K562 (cell line): ENCODE measurements around the gene DYSF. TPM values are rescaled to one million over a fixed set of nuclear protein-coding genes. Genes with fewer than 3 reads are reported as not detected.

Experiments used
- ATAC-seq: fragments of 200-7000 bp; cut with Tn5 transposase; 3 replicates; pipeline ENCODE4 v1.9.1; 2020; ENCODE audit warnings: moderate library complexity
- BruUV-seq: library from RNA; stranded (reverse); fragments of 400-500 nt; replicated peaks from 2 replicates; lab custom pipeline; 2021; lab: Mats Ljungman, UMichigan
- CTCF ChIA-PET: fragments of 300-600 bp; formaldehyde crosslinking; extraction: SDS; loops from one replicate; lab custom pipeline; 2021; ENCODE audit warnings: low intra/inter-chr PET ratio; lab: Yijun Ruan, JAX
- POLR2A ChIA-PET: fragments of 300-600, 350-650 bp; sonication (Branson Sonifier 250); formaldehyde crosslinking; extraction: SDS; loops from one replicate; lab custom pipeline; 2021; ENCODE audit warnings: antibody characterized with exemption, inconsistent platforms; lab: Yijun Ruan, JAX
- DNase-seq, 4 experiments: peaks; one replicate each; pipeline versions ENCODE4 v3.0.0 to v3.0.0-alpha.2; 2011 to 2018; ENCODE audit warnings: low spot score in 3 of 4, mixed read lengths in 3 of 4; ENCODE audit errors: extremely low read depth in 1 of 4
- FAIRE-seq: peaks from 2 replicates; lab custom pipeline; 2011; peaks lifted over from hg19 to GRCh38; lab: Jason Lieb, UNC
- H2AFZ ChIP-seq: 2 replicates; pipeline ENCODE4 v1.6.0; 2011; ENCODE audit warnings: low read depth, low read length, control low read depth, inconsistent platforms
- H3K27ac ChIP-seq: fragments of 200-600 bp; 3 replicates; pipeline ENCODE4 v1.8.0; 2011; ENCODE audit warnings: low read depth, mild to moderate bottlenecking, control low read depth, inconsistent platforms, low read length, moderate library complexity, mixed read lengths; ENCODE audit errors: extremely low read depth
- H3K27me3 ChIP-seq, 2 experiments: fragments of 300-600 bp in 1 of 2; 2 replicates in 1 of 2; 3 replicates in 1 of 2; pipeline versions ENCODE4 v1.6.0 to v1.8.0; 2011; ENCODE audit warnings: inconsistent platforms in 2 of 2, low read length in 2 of 2, mild to moderate bottlenecking in 1 of 2, mixed read lengths in 1 of 2, moderate library complexity in 1 of 2; ENCODE audit not compliant: control insufficient read depth in 2 of 2, insufficient read depth in 2 of 2
- H3K36me3 ChIP-seq: fragments of 300-600 bp; 3 replicates; pipeline ENCODE4 v1.8.0; 2011; ENCODE audit warnings: mild to moderate bottlenecking, low read length, inconsistent platforms; ENCODE audit not compliant: control insufficient read depth, insufficient read depth
- H3K4me1 ChIP-seq, 2 experiments: fragments of 200-600 bp in 1 of 2; replicated peaks in 1 of 2; 2 replicates in 1 of 2; 3 replicates in 1 of 2; pipeline versions ENCODE4 v1.5.1 to v1.8.0; 2011; ENCODE audit warnings: inconsistent platforms in 2 of 2, low read length in 2 of 2, mild to moderate bottlenecking in 1 of 2, mixed read lengths in 1 of 2, moderate library complexity in 1 of 2; ENCODE audit not compliant: control insufficient read depth in 2 of 2, insufficient read depth in 2 of 2
- H3K4me2 ChIP-seq: 2 replicates; pipeline ENCODE4 v1.6.1; 2011; ENCODE audit warnings: low read length, control low read depth, inconsistent platforms, mixed read lengths; ENCODE audit not compliant: insufficient read depth
- H3K4me3 ChIP-seq: fragments of 200-600 bp; sonication (generic), shearing (Covaris generic); 2 replicates; pipeline ENCODE4 v1.5.1; 2016; ENCODE audit warnings: control low read depth, inconsistent platforms
- H3K79me2 ChIP-seq: fragments of 200-600 bp; 3 replicates; pipeline ENCODE4 v1.8.0; 2011; ENCODE audit warnings: low read length, inconsistent platforms; ENCODE audit not compliant: control insufficient read depth, insufficient read depth
- H3K9ac ChIP-seq, 2 experiments: 2 replicates each; pipeline versions ENCODE4 v1.6.0 to v1.6.1; 2011; ENCODE audit warnings: low read depth in 2 of 2, low read length in 2 of 2, control low read depth in 1 of 2, inconsistent platforms in 1 of 2, mild to moderate bottlenecking in 1 of 2, mixed read lengths in 1 of 2; ENCODE audit not compliant: insufficient read depth in 1 of 2
- H3K9me1 ChIP-seq: one replicate; pipeline ENCODE4 v1.6.0; 2011; ENCODE audit warnings: inconsistent platforms, mild to moderate bottlenecking, low read length, moderate library complexity; ENCODE audit not compliant: control insufficient read depth, insufficient read depth
- H3K9me3 ChIP-seq: replicated peaks from 2 replicates; pipeline ENCODE4 v1.5.1; 2011; ENCODE audit warnings: low read depth, low read length, inconsistent platforms; ENCODE audit not compliant: control insufficient read depth, insufficient read depth
- H4K20me1 ChIP-seq: replicated peaks from 2 replicates; pipeline ENCODE4 v1.6.1; 2011; ENCODE audit warnings: low read length, inconsistent platforms, mixed read lengths; ENCODE audit not compliant: control insufficient read depth, insufficient read depth
- CTBP1 ChIP-seq: fragments of 450-650 bp; IDR thresholded peaks from 2 replicates; pipeline ENCODE4 v1.6.1; 2016; ENCODE audit warnings: borderline replicate concordance
- MAFF ChIP-seq: IDR thresholded peaks from 2 replicates; pipeline ENCODE4 v1.6.1; 2012; ENCODE audit warnings: low read length, improper control_type of control experiment
- MCM3 ChIP-seq: fragments of 450-650 bp; IDR thresholded peaks from 2 replicates; pipeline ENCODE4 v1.6.1; 2016
- NFYB ChIP-seq: IDR thresholded peaks from 2 replicates; pipeline ENCODE4 v1.6.1; 2011; ENCODE audit warnings: mild to moderate bottlenecking, moderate library complexity; ENCODE audit not compliant: insufficient read length; ENCODE audit errors: extremely low read depth
- NR3C1 ChIP-seq: sonication (generic); formaldehyde crosslinking; IDR thresholded peaks from 2 replicates; pipeline ENCODE4 v1.8.1; 2022; ENCODE audit warnings: missing genetic modification reagents
- SIN3B ChIP-seq: fragments of 450-650 bp; IDR thresholded peaks from 2 replicates; pipeline ENCODE4 v1.6.1; 2017; ENCODE audit warnings: low read depth, mild to moderate bottlenecking, moderate library complexity
- SMAD4 ChIP-seq: fragments of 250-450 bp; sonication (Bioruptor Pico); conservative IDR thresholded peaks from 2 replicates; pipeline ENCODE4 v1.8.0; 2021; ENCODE audit warnings: inconsistent platforms, mild to moderate bottlenecking, moderate library complexity
- WGBS: fragments of 100-300 bp; shearing (Covaris generic); methylation state at CpG from one replicate; pipeline ENCODE4 v1.1.6; 2016; ENCODE audit warnings: low coverage, mixed read lengths; ENCODE audit not compliant: insufficient coverage; ENCODE audit errors: missing lambda C conversion rate; 5-methylcytosine and 5-hydroxymethylcytosine counted together
- in situ Hi-C: fragments of 300-500 bp; cut with MboI; formaldehyde crosslinking; loops from 4 replicates; pipeline ENCODE4 v1.15.0; 2018; ENCODE audit warnings: inconsistent platforms, mixed read lengths
- intact Hi-C: fragments of 100-400 bp; cut with micrococcal nuclease; formaldehyde crosslinking; loops from 2 replicates; pipeline ENCODE4 v1.14.2; 2022
- polyA plus RNA-seq, 8 experiments: library from polyadenylated mRNA; depleted of rRNA in 4 of 8; stranded (reverse) in 5 of 8; unstranded in 3 of 8; fragments of >200 nt; fragmentation: Nextera tagmentation in 2 of 8; fragmentation: Illumina TruSeq in 1 of 8; extraction: Ambion mirVana in 2 of 8; extraction: Trizol in 1 of 8; gene quantifications; 2 replicates each; pipeline versions ENCODE4 v1.2.1 to v1.2.3, GENCODE V29; 2011 to 2014; ENCODE audit warnings: inconsistent platforms in 1 of 8, missing spikeins in 1 of 8
- total RNA-seq, 7 experiments: library from RNA; depleted of rRNA in 6 of 7; stranded (reverse); fragments of >200 nt in 6 of 7; fragmentation: Illumina TruSeq in 2 of 7; extraction: Trizol in 2 of 7; gene quantifications; 2 replicates each; pipeline versions ENCODE4 v1.2.1 to v1.2.3, GENCODE V29; 2011 to 2021; ENCODE audit warnings: low replicate concordance in 1 of 7
- TF ChIP-seq, protein P1 (sequence below): fragments of 200-400 bp; formaldehyde crosslinking; IDR thresholded peaks from 2 replicates; pipeline ENCODE4 v1.6.1; 2017; ENCODE audit warnings: mild to moderate bottlenecking, low read depth, low read length, moderate library complexity
- TF ChIP-seq, protein P2 (sequence below): fragments of 450-650 bp; IDR thresholded peaks from 2 replicates; pipeline ENCODE4 v1.6.1; 2016; ENCODE audit warnings: mild to moderate bottlenecking

The DYSF gene
- total and polyA plus RNA-seq, 9 of the 15 experiments (the other 6 are each of a cell fraction or from before 2014, with no cell fraction given): 0.01 to 0.80 (median 0.29) TPM

DNA sequence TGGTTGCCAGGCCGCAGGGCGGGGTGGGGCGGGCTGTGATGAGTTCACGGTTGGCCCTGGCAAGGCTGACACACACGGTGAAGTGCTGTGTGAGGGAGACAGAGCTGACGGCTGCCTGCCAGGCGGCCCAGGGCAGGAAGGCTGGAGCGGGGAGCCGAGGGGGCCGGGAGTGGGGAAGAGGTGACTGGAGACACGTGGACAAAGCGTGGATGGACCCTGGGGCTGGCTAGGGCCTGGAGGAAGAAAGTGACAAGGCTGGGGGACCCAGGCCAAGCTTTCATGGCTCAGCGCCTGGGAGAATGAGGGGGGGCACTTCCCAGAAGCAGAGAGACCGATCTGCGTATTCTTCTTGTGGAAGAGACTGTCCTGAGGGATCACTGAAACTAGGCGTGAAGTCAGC is 123.2 kb downstream of the DYSF start:
- no TSS peak for BruUV-seq
- in situ Hi-C loops: no loop called here
- no peaks in the 10 kb centered on the region for H3K9me1 ChIP-seq
- intact Hi-C loops: no loop called here
- no peaks in the 10 kb centered on the region for H4K20me1 ChIP-seq
- no peaks in the 10 kb centered on the region for H3K79me2 ChIP-seq
- TF ChIP-seq MCM3: no peak
- TF ChIP-seq, protein P1, sequence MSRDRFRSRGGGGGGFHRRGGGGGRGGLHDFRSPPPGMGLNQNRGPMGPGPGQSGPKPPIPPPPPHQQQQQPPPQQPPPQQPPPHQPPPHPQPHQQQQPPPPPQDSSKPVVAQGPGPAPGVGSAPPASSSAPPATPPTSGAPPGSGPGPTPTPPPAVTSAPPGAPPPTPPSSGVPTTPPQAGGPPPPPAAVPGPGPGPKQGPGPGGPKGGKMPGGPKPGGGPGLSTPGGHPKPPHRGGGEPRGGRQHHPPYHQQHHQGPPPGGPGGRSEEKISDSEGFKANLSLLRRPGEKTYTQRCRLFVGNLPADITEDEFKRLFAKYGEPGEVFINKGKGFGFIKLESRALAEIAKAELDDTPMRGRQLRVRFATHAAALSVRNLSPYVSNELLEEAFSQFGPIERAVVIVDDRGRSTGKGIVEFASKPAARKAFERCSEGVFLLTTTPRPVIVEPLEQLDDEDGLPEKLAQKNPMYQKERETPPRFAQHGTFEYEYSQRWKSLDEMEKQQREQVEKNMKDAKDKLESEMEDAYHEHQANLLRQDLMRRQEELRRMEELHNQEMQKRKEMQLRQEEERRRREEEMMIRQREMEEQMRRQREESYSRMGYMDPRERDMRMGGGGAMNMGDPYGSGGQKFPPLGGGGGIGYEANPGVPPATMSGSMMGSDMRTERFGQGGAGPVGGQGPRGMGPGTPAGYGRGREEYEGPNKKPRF: no peak
- no peak for TF ChIP-seq MAFF
- no peak for TF ChIP-seq SMAD4 (CRISPR knock-in tag)
- no peak for TF ChIP-seq SIN3B
- TF ChIP-seq CTBP1: no peak
- no peak for TF ChIP-seq NFYB
- TF ChIP-seq, protein P2, sequence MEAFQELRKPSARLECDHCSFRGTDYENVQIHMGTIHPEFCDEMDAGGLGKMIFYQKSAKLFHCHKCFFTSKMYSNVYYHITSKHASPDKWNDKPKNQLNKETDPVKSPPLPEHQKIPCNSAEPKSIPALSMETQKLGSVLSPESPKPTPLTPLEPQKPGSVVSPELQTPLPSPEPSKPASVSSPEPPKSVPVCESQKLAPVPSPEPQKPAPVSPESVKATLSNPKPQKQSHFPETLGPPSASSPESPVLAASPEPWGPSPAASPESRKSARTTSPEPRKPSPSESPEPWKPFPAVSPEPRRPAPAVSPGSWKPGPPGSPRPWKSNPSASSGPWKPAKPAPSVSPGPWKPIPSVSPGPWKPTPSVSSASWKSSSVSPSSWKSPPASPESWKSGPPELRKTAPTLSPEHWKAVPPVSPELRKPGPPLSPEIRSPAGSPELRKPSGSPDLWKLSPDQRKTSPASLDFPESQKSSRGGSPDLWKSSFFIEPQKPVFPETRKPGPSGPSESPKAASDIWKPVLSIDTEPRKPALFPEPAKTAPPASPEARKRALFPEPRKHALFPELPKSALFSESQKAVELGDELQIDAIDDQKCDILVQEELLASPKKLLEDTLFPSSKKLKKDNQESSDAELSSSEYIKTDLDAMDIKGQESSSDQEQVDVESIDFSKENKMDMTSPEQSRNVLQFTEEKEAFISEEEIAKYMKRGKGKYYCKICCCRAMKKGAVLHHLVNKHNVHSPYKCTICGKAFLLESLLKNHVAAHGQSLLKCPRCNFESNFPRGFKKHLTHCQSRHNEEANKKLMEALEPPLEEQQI: no peak
- TF ChIP-seq NR3C1: no peak
- H3K27me3 ChIP-seq: peaks cover 0 to 61% of the 10 kb centered on the region in 2 experiments; a peak in 3 of 5 replicates
- CTCF ChIA-PET: no interaction called here
- no peak overlapping the region for H3K27ac ChIP-seq
- no peak overlapping the region for H3K9ac ChIP-seq
- H3K4me2 ChIP-seq: no peak overlapping the region
- ATAC-seq (no peak), FAIRE-seq (no peak), DNase-seq (no peak)
- H3K4me1 ChIP-seq: no peaks in the 10 kb centered on the region
- H3K9me3 ChIP-seq: no peaks in the 10 kb centered on the region; the same call in 1 of the 2 replicates
- H2AFZ ChIP-seq: no peak overlapping the region
- POLR2A ChIA-PET: interaction anchor here (0.6 kb wide), 1 partner anchor 12 kb away, joined by 4 read pairs; no protein-coding TSS in a partner anchor
- no peaks in the 10 kb centered on the region for H3K36me3 ChIP-seq
- 16% methylated on average over 4 of the region's 16 CpGs for WGBS
- H3K4me3 ChIP-seq: no peak overlapping the region
